DND-41 (cell line): ENCODE measurements around the gene MINAR2.

Experiments
- ATAC-seq: fragments of 200-7000 bp; cut with Tn5 transposase; 3 replicates; pipeline ENCODE4 v1.9.1; 2021; ENCODE audit warnings: low read depth; ENCODE audit not compliant: insufficient read depth
- DNase-seq: peaks from one replicate; pipeline ENCODE4 v3.0.0-alpha.2; 2020
- H2AFZ ChIP-seq: 2 replicates; pipeline ENCODE4 v1.6.0; 2012; ENCODE audit warnings: low read depth, low read length
- H3K27ac ChIP-seq: 2 replicates; pipeline ENCODE4 v1.5.1; 2012; ENCODE audit warnings: low read length, inconsistent platforms
- H3K27me3 ChIP-seq: fragments of 200-600 bp; sonication (generic); 2 replicates; pipeline ENCODE4 v1.6.0; 2012; ENCODE audit warnings: low read length, mild to moderate bottlenecking, inconsistent platforms; ENCODE audit not compliant: insufficient read depth, poor library complexity
- H3K36me3 ChIP-seq: 2 replicates; pipeline ENCODE4 v1.5.1; 2012; ENCODE audit warnings: low read length, inconsistent platforms; ENCODE audit not compliant: insufficient read depth
- H3K4me1 ChIP-seq: 2 replicates; pipeline ENCODE4 v1.5.1; 2012; ENCODE audit warnings: mild to moderate bottlenecking, low read length; ENCODE audit not compliant: insufficient read depth
- H3K4me2 ChIP-seq: 2 replicates; pipeline ENCODE4 v1.6.0; 2012; ENCODE audit warnings: mild to moderate bottlenecking, moderate library complexity, low read length, inconsistent platforms; ENCODE audit not compliant: insufficient read depth
- H3K4me3 ChIP-seq, 2 experiments: fragments of 200-600 bp in 1 of 2; shearing (Covaris generic) in 1 of 2; 2 replicates each; pipeline ENCODE4 v1.5.1; 2012 to 2016; ENCODE audit warnings: inconsistent platforms in 2 of 2, low read length in 2 of 2, mild to moderate bottlenecking in 2 of 2, low read depth in 1 of 2, moderate library complexity in 1 of 2
- H3K79me2 ChIP-seq: 2 replicates; pipeline ENCODE4 v1.6.0; 2012; ENCODE audit warnings: low read length, inconsistent platforms; ENCODE audit not compliant: insufficient read depth
- H3K9ac ChIP-seq: 2 replicates; pipeline ENCODE4 v1.6.0; 2012; ENCODE audit warnings: low read depth, mild to moderate bottlenecking, inconsistent platforms, low read length, moderate library complexity
- H3K9me3 ChIP-seq: 2 replicates; pipeline ENCODE4 v1.5.1; 2012; ENCODE audit warnings: low read length, moderate library complexity, mild to moderate bottlenecking, inconsistent platforms; ENCODE audit not compliant: insufficient read depth, severe bottlenecking
- H4K20me1 ChIP-seq: 2 replicates; pipeline ENCODE4 v1.6.0; 2012; ENCODE audit warnings: low read length; ENCODE audit not compliant: insufficient read depth
- CTCF ChIP-seq: IDR thresholded peaks from 2 replicates; pipeline ENCODE4 v1.5.1; 2012; ENCODE audit warnings: borderline replicate concordance, low read length, moderate library complexity, mild to moderate bottlenecking; ENCODE audit not compliant: poor library complexity, severe bottlenecking; ENCODE audit errors: extremely low read depth
- EZH2 ChIP-seq: IDR thresholded peaks from 3 replicates; pipeline ENCODE4 v1.6.1; 2012; ENCODE audit warnings: borderline replicate concordance, low read depth, mild to moderate bottlenecking, moderate library complexity, low read length, inconsistent platforms; ENCODE audit not compliant: severe bottlenecking

MINAR2 gene

GRCh38 chr5:129716651-129717050 lies 31.2 kb upstream of the MINAR2 start:
- Histone ChIP-seq H3K27me3 (no peaks in the 10 kb centered on the region), H3K4me3 (no peak overlapping the region), H3K27ac (no peak overlapping the region), H3K9me3 (no peaks in the 10 kb centered on the region), H4K20me1 (no peaks in the 10 kb centered on the region), H3K9ac (no peak overlapping the region), H3K4me1 (no peaks in the 10 kb centered on the region), H3K4me2 (no peak overlapping the region), H3K36me3 (no peaks in the 10 kb centered on the region), H3K79me2 (no peaks in the 10 kb centered on the region), H2AFZ (no peak overlapping the region)
- no peak for DNase-seq
- no peak for ATAC-seq
- TF ChIP-seq EZH2 (no peak), CTCF (no peak)

- ATAC-seq (no peak), DNase-seq (no peak)
- Histone ChIP-seq H3K4me3 (no peak overlapping the region), H3K27me3 (no peaks in the 10 kb centered on the region), H3K9ac (no peak overlapping the region), H3K9me3 (no peaks in the 10 kb centered on the region), H3K36me3 (no peaks in the 10 kb centered on the region), H2AFZ (no peak overlapping the region), H4K20me1 (no peaks in the 10 kb centered on the region), H3K4me2 (no peak overlapping the region), H3K4me1 (no peaks in the 10 kb centered on the region), H3K27ac (no peak overlapping the region), H3K79me2 (no peaks in the 10 kb centered on the region)
- no peak for TF ChIP-seq CTCF
- TF ChIP-seq EZH2 = no peak
Observed at GRCh38 chr5:129717751-129718310, 30.1 kb upstream of the MINAR2 start.

GRCh38 chr5:129718471-129719090 lies 29.3 kb upstream of the MINAR2 start:
- H4K20me1 ChIP-seq = no peaks in the 10 kb centered on the region
- H3K4me3 ChIP-seq = no peak overlapping the region
- H3K27me3 ChIP-seq = no peaks in the 10 kb centered on the region
- no peak overlapping the region for H2AFZ ChIP-seq
- no peak overlapping the region for H3K4me2 ChIP-seq
- H3K36me3 ChIP-seq = no peaks in the 10 kb centered on the region
- H3K9ac ChIP-seq = no peak overlapping the region
- H3K79me2 ChIP-seq = no peaks in the 10 kb centered on the region
- no peaks in the 10 kb centered on the region for H3K4me1 ChIP-seq
- TF ChIP-seq EZH2 = no peak
- TF ChIP-seq CTCF = no peak
- H3K9me3 ChIP-seq = no peaks in the 10 kb centered on the region
- no peak for ATAC-seq
- H3K27ac ChIP-seq = no peak overlapping the region
- no peak for DNase-seq
